HG03039 (cell line): ENCODE data around the gene BEGAIN.

ENCODE experiments used
- ATAC-seq: cut with Tn5 transposase; IDR thresholded peaks from one replicate; pipeline ENCODE4 v1.9.1; 2021; ENCODE audit warnings: mild to moderate bottlenecking, moderate library complexity; ENCODE audit not compliant: unreplicated experiment

The BEGAIN gene

DNA sequence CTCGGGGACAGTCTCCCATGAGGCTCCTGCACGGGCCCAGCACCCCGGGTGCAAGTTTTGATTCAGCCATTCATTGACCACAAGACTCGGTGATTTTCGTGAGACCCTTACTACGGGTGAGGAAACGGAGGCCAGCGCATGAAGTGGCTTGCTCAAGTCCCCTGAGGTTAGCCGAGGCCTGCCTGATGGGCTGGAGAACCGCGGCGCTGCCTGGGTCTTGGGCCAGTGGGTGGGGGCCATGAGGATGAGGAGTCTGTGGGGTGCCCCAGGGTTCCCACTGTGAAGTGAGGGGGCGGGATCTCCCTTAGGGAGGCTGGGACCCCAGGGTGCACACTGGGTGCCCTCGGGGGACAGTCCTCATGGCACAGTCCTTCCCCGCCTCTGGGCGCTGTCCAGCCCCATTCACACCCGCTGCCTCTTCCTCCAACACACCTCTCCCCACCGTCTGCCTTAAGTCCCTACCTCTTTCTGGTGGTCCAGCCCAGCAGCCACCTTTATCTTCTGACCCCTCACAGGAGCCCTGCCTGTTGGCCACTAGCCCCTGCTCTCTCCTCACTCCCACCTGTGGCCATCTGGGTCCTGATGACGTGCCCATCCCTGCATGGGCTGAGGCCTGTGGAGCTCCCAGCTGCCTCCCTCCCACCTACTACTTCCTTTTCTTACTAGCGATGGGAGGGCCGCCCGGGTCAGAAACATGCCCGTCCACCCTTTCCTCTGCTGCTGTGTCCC, 16.3 kb downstream of the BEGAIN start:
- no peak for ATAC-seq

DNA sequence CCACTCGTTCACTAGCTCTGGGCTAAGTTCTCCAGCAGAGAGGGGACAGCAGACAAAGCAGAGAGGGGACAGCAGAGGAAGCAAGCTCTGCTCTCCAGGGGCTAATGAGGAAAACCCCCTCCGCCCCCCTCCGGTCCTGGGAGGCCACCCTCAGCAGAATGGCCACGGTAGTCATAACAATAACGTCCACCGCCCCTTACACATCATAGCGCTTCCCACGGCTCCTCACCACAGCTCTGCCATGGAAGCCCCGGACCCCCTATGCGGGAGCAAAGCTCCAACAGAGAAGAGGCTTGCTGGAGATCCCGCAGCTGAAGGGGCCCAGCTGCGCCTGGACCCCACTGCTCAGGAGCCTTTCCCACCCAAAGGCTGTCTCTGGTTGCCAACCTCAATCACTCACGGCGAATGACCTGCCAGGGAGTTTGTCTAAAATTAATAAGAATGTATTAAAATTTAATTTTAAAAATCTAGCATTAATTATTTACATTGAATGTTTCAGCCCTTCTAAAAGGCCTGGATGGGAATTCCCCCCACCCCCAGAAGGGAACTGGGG, 17.4 kb downstream of the BEGAIN start:
- no peak for ATAC-seq

DNA sequence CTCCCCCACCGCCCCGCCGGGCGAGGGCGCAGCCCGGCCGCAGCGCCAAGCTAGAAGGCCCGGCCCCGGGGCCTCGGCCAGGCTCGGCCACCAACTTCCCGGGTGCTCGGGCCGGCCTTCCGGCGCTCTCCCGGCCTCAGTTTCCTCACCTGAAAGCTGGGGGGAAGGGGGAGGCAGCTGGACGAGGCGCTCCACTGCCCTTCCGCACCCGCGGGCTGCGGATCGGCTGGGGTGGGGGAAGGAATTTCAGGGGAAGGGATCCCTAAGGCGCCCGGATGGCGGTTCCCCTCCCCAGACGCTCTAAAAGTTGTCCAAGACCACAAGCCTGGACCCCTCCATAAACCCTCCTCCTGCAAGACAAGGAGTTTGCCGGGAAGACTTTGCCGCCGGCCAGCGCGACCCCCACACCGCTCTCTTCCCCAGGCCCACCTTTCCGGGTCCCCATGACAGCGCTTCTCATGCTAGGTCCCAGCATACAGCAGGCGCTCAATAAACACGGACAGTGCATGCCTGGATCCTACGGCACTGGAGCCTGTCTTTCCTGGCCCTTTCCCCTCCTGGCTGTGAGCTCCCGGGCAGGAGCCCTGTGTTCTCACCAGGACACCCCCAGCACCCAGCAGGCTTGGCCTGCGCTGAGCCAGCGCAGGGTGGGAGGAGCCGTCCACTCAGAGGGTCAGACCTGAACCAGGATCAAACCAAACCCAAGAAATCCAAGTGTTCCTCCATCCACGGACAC, 18.1 kb downstream of the BEGAIN start:
- ATAC-seq, result no peak

GRCh38 chr14:100568164-100568997, 18.8 kb downstream of the BEGAIN start:
- no peak for ATAC-seq

- no peak for ATAC-seq
These were observed 19.4 kb downstream of the BEGAIN start for GRCh38 chr14:100567877-100568163.

DNA sequence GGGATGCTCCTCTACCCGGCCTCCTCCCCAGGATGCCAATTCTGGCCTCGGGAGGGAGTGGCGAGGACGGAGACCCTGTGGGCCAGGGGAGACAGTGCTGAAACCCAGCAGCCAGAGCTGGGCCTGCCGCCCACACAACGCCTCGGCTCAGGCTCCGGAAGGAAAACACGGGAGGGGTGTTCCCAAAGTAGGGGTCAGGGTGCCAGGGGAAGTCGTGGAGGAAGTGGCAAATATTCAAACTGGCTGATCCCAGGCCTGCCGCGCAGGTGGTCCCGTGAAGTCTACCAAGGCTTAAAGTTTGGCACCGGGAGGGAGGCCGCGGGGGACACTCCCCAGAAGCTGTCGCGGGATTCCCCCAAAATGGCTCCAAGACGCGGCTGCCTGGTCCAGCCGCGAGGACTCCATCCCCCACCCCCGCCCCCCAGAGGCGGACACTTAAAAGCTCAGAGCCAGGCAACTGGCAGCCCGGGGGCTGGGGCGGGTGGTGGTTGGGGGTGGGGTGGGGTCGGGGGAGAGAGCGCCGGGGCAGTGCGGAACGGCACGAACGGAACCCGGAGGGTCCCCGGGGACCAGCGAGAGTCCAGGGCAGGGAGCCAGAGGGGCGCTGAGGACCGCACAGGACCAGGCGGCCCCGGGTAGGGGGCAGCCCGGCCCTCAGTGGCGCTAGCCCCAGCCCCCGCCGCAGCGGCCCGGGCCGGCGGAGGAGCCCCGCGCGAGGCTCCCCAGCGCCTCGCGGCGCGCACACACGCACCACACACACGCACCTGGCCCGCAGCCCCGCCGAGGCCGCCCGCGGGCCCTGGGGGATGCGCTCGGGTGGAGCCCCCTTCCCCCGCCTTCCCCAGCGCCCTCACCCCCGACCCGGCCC, 20.0 kb downstream of the BEGAIN start:
- no peak for ATAC-seq

GRCh38 chr14:100566586-100566985, 20.6 kb downstream of the BEGAIN start:
- ATAC-seq, result no peak

DNA sequence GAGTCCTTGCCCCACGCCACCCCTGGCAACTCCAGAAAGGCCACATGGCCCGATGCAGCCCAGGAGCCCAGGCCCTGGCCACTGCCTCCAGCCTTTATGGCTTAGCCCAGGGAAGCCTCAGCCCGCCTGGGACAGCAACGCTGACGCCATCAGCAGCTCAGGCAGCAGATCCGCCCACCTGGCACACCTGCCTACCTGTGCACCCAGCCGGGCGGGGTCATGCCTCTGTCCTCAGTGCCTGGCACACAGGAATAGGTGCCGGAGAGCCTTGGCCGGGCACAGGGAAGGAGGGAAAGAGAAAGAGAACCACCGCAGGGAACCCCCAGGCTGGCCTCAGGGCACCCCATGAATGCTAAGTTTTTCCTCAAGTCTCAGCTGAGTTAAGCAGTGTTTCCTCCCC, 21.1 kb downstream of the BEGAIN start:
- no peak for ATAC-seq

DNA sequence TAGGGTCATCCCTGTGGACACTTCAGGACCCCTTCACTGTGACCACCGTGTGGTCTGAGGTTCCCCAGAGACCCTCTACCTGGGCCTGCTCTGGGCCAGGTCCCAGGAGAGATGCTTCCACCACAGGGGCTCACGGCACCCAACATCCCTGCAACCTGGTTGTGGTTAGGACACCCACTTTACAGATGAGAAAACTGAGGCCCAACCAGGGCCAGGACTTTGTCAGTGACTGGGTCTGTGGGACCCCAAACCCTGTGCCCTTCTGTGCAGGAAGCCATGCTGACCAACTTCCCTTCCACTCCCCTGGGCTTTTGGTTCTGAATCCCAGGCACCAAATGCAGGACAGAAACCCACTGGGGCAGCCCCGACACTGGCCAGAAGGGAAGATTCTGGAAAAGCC, 21.6 kb downstream of the BEGAIN start:
- no peak for ATAC-seq

DNA sequence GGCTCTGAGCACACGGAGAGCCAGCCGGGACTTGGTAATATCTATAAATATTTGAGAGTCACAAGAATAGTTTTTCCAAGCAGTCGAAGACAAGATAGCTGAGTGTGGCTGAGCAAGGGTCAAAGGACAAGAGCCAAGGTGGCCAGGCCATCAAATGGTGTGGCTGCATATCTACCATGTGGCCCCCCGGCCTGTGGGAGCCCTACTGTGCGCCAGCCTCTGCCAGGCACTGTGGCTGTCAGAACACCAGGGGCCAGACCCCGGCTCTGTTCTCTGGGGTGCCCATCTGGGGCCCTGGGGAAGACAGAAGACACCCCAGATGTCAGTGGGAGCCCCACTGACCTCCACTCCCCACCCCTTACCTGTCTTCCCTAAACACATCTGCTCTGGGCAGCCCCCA, 22.7 kb downstream of the BEGAIN start:
- ATAC-seq, result no peak

DNA sequence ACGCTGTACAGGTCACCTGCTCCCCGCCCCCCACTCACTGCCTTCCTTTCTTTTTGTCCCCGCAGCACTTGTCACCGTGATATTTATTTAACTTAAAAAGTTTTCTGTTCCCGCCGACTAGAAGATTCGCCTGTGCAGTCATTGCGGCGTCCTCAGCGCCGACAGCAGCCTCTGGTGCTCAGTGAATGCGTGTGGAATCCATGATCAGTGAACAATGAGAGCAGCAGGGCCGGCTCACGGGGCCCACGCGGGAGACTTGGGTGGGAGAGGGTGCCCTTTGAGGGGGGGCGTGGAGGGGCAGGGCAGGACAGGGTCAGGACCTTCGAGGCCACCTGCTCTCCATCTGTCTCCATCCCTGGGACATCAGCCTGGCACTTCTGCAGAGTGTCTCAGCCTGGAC, 24.5 kb downstream of the BEGAIN start:
- ATAC-seq, result no peak

- ATAC-seq, result no peak
These were observed 26.2 kb downstream of the BEGAIN start for GRCh38 chr14:100561005-100561404.

DNA sequence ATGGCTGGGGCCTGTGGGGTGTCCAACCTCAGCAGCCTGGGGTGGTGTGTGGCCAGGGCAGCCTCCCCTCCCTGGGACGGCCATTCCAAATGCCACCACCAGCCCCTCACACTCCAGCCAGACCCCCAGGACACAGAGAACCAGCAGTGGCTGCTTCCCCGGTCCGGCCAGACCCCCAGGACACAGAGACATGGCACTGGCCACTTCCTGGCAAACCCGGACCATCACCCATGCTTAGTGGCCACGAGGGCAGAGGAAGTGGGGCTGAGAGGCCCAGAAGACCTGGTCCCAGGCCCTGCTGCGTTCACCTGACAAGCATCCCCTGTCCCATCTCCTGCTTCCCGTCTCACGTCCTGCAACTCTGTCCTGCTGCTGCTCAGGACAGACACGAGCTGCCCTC, 26.7 kb downstream of the BEGAIN start:
- ATAC-seq, result no peak

DNA sequence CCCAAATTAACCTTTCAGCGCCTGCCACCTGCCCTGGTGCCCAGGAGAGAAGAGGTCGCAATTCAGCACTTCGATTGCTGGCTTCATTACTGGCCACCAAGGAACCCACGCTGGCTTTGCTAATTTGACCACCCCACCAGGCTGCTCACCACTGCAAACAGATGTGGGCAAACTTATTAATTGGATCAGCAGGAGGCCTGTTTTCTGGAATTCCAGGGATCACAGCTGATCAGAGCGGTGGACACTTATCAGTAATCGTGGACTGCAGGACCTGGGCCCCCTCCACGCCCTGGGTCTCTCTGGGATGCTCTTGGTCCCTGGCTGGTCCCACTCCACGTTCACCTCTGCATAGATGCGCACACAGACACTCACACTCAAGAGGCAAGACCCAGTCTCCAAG, 27.8 kb downstream of the BEGAIN start:
- ATAC-seq, result no peak

GRCh38 chr14:100558966-100559365, 28.3 kb downstream of the BEGAIN start:
- ATAC-seq, result no peak

- no peak for ATAC-seq
These were observed 29.0 kb downstream of the BEGAIN start for GRCh38 chr14:100558226-100558625.

DNA sequence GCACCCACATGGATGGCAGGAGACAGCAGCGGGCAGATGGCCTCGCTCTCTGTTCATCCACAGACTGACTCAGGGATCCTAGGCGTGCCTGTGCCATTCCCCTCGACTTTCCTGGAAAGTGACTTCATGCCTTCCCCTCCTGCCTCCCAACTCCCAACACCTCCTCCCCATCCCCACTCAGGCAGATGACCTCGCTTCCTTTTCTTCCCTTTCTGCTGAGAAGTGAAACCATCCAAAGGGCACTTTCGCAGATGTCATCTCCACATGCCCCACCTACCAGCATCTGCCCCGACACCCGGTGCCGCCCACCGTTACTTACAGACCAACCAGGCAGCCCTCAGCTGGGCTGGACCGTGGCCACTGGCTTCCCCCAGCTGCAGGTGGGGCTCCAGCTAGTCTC, 29.6 kb downstream of the BEGAIN start:
- ATAC-seq, result no peak

DNA sequence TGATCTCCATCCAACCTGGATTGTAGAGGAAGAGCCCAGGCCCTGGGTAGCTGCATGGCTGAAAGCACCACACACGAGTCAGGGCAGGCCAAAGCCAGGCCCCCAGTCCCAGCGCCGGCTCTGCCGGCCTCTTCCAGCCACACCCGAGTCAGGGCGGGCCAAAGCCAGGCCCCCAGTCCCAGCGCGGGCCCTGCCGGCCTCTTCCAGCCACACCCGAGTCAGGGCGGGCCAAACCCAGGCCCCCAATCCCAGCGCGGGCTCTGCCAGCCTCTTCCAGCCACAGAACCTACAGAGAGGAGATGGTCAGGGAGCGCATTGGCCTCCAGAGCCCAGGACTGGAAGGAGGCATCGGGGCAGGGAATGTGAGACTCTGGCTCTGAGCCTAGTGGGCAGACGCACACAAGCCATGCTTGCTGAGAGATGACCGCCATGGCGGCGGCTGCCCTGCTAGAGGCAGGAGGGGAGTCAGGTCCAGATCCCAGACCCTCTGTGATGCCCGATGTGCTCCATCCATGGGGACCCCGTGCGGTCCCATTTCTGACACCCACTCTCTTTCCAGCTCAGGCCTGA, 30.2 kb downstream of the BEGAIN start:
- no peak for ATAC-seq

GRCh38 chr14:100556140-100556475, 31.1 kb downstream of the BEGAIN start:
- no peak for ATAC-seq

GRCh38 chr14:100555436-100556139, 31.6 kb downstream of the BEGAIN start:
- no peak for ATAC-seq
